Measurements from ENCODE around the gene BBX. TPM values are rescaled to one million over a fixed set of nuclear protein-coding genes. Genes with fewer than 3 reads are reported as not detected.

Gene BBX
- total RNA-seq, 4 donors from 2014 or later = 24.2 to 68.7 (median 38.0) TPM

GRCh38 chr3:107858876-107859275, 336.1 kb downstream of the BBX start:
- TF ChIP-seq CTCF (IDR thresholded peaks at IDR 0.05) = no peak
- TF ChIP-seq POLR2A (IDR thresholded peaks at IDR 0.05) = no peak
- no peak for TF ChIP-seq POLR2AphosphoS5 (IDR thresholded peaks at IDR 0.05)
- no peak for TF ChIP-seq EP300 (IDR thresholded peaks at IDR 0.05)
- WGBS = 89% methylated on average over 2 of the region's 2 CpGs
- no peak for DNase-seq (ENCODE audit: low spot score in 2 of 2)
- Histone ChIP-seq H3K27ac (no peak overlapping the region), H3K27me3 (no peaks in the 10 kb centered on the region), H3K4me1 (no peaks in the 10 kb centered on the region), H3K4me3 (no peak overlapping the region), H3K9me3 (no peaks in the 10 kb centered on the region), H3K36me3 (no peaks in the 10 kb centered on the region)

Other genes starting within 250 kb of the BBX start
- not detected for gene CCDC54, start 145.5 kb upstream of the BBX start, total RNA-seq